ENCODE measurements around the gene APOA5. TPM values are rescaled to one million over a fixed set of nuclear protein-coding genes. Genes with fewer than 3 reads are reported as not detected.

APOA5 gene
- total and polyA plus RNA-seq, 2 of the 4 experiments (the other 2 are of a cell fraction): not detected

DNA sequence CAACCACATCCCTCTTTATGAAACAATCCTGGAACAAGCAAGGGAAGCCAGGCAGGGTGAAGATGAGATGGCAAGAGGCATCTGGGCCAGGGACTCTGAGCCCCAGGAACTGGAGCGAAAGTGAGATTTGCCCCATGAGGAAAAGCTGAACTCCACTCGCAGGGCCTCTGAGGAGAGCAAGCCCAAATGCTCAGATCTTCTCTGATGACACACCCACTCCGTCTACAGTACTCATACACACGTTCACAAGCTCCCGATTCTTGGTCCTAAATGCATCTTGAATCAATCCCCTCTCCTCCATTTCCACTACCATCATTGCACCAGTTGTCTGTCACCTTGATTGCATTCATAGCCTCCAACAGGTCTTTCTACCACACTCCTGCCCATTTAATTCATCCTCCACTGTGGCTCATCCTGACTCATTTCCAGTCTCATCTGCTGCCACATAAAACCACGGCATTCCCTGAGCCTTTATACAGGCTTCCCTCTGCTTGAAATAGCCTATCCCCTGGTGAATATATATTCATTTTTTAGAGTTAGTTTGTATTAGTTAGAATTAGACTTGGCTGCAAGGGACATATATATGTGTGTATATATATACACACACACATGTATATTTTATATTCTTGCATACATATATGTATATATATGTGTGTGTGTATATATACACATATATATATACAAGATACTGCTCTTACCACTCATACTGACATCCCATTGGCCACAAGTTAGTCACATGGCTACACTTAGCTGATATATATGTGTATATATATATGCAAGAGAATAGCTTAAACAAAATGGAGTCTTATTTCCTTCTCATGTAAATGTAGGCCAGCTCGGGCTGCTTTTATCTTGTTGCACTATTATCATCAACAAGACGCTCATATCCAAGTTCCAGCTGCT lies 1.4 kb upstream of the APOA5 start:
- Histone ChIP-seq H3K36me3 (ENCODE audit: control insufficient read depth, insufficient read depth, low read length) (no peaks in the 10 kb centered on the region), H2BK120ac (ENCODE audit: low read depth, low read length) (no peak overlapping the region), H3K56ac (ENCODE audit: extremely low read depth, insufficient read depth, low read length) (no peak overlapping the region), H2AK5ac (ENCODE audit: low read depth, low read length) (peak overlapping the region; percentile 40; the same call in 1 of the 2 replicates), H3K9ac (ENCODE audit: low read depth, low read length) (no peak overlapping the region), H4K20me1 (ENCODE audit: insufficient read depth, low read length) (no peaks in the 10 kb centered on the region), H4K91ac (ENCODE audit: insufficient read depth, low read depth, low read length) (peak overlapping the region; percentile 13; the same call in 1 of the 2 replicates), H4K8ac (ENCODE audit: low read depth in 2 of 2, low read length in 2 of 2) (peak overlapping the region in 1 of 2 experiments; percentile 82; a peak in 2 of 4 replicates), H3K4me2 (ENCODE audit: low read depth, low read length) (no peak overlapping the region), H4K5ac (ENCODE audit: low read depth, low read length) (peak overlapping the region; percentile 9; the same call in 1 of the 2 replicates), H2BK15ac (ENCODE audit: low read depth, low read length) (no peak overlapping the region; the same call in 2 of the 3 replicates), H3K27ac (ENCODE audit: insufficient read depth, low read length) (no peak overlapping the region), H3K79me1 (ENCODE audit: low read depth in 1 of 2, low read length in 2 of 2) (peaks cover 3 to 7% of the 10 kb centered on the region in 2 experiments; a peak in 3 of 4 replicates), H2BK20ac (ENCODE audit: low read depth, low read length) (no peak overlapping the region), H3K9me1 (ENCODE audit: insufficient read depth, low read length) (peaks cover 10% of the 10 kb centered on the region), H3K9me3 (ENCODE audit: control insufficient read depth, insufficient read depth, low read length) (no peaks in the 10 kb centered on the region), H2AFZ (replicated peaks; ENCODE audit: low read length, poor library complexity) (peak overlapping the region; percentile 85), H2BK5ac (ENCODE audit: low read depth, low read length, poor library complexity, severe bottlenecking) (no peak overlapping the region), H3K18ac (ENCODE audit: low read depth, low read length) (no peak overlapping the region), H3K23ac (ENCODE audit: low read depth, low read length) (no peak overlapping the region), H3K14ac (replicated peaks; ENCODE audit: low read depth, low read length) (no peak overlapping the region), H2AK9ac (replicated peaks; ENCODE audit: low read depth, low read length, poor library complexity) (no peak overlapping the region), H3K4me1 (ENCODE audit: control insufficient read depth, insufficient read depth, low read length) (peaks cover 4% of the 10 kb centered on the region), H3K27me3 (ENCODE audit: control insufficient read depth, insufficient read depth, low read length) (no peaks in the 10 kb centered on the region), H3K4ac (ENCODE audit: low read depth, low read length) (no peak overlapping the region), H3K4me3 (ENCODE audit: insufficient read depth, low read depth, low read length) (no peak overlapping the region)
- in situ Hi-C loops (cut with MboI; ENCODE audit: low sequenced_read_pairs) (loop anchor here (5.0 kb wide), 1 partner anchor 309 kb away; no protein-coding TSS in a partner anchor), intact Hi-C loops (cut with micrococcal nuclease) (loop anchor here (1.0 to 5.0 kb wide), 2 partner anchors 79 to 433 kb away; no protein-coding TSS in a partner anchor), dilution Hi-C loops (cut with HindIII; ENCODE audit: low sequenced_read_pairs, unreplicated experiment) (no loop called here)
- WGBS, 2 experiments (ENCODE audit: extremely low coverage in 2 of 2, insufficient read length in 1 of 2): 93% methylated on average over 3 of the region's 8 CpGs; no CpG with 5 or more reads in 1 of the 2 experiments
- ATAC-seq (ENCODE audit: low read depth) (peak; percentile 21; the same call in 1 of the 2 replicates), DNase-seq (peak; percentile 73)
- ChIA-PET CTCF (interaction anchor here (0.9 to 1.7 kb wide), 2 partner anchors 43 to 313 kb away, joined by 3 to 6 read pairs; no protein-coding TSS in a partner anchor), POLR2A (ENCODE audit: unreplicated experiment) (interaction anchor here (0.7 kb wide), 1 partner anchor 43 kb away, joined by 3 read pairs; no protein-coding TSS in a partner anchor)
- no TSS peak for BruUV-seq (replicated peaks)
- TF ChIP-seq BHLHE40 (IDR thresholded peaks at IDR 0.05; ENCODE audit: low read depth, low read length) (no peak), RFX5 (IDR thresholded peaks at IDR 0.05; ENCODE audit: low read depth, low read length) (no peak), SMC3 (IDR thresholded peaks at IDR 0.05; ENCODE audit: low read depth, low read length) (no peak), MAFK (IDR thresholded peaks at IDR 0.05; ENCODE audit: low read depth, low read length) (no peak), FOS (IDR thresholded peaks at IDR 0.05; ENCODE audit: low read depth, low read length) (no peak), CHD1 (IDR thresholded peaks at IDR 0.05; ENCODE audit: low read depth, low read length) (no peak), RAD21 (IDR thresholded peaks at IDR 0.05; ENCODE audit: low read length) (no peak), MXI1 (IDR thresholded peaks at IDR 0.05; ENCODE audit: borderline replicate concordance, low read depth, low read length) (no peak), POLR2A (IDR thresholded peaks at IDR 0.05; ENCODE audit: low read depth, low read length) (no peak), MAZ (IDR thresholded peaks at IDR 0.05; ENCODE audit: borderline replicate concordance, low read depth, low read length) (no peak), RCOR1 (IDR thresholded peaks at IDR 0.05; ENCODE audit: insufficient replicate concordance, low read length) (no peak), NFE2L2 (IDR thresholded peaks at IDR 0.05; ENCODE audit: low read depth, low read length) (no peak)
- TF ChIP-seq, protein P1, sequence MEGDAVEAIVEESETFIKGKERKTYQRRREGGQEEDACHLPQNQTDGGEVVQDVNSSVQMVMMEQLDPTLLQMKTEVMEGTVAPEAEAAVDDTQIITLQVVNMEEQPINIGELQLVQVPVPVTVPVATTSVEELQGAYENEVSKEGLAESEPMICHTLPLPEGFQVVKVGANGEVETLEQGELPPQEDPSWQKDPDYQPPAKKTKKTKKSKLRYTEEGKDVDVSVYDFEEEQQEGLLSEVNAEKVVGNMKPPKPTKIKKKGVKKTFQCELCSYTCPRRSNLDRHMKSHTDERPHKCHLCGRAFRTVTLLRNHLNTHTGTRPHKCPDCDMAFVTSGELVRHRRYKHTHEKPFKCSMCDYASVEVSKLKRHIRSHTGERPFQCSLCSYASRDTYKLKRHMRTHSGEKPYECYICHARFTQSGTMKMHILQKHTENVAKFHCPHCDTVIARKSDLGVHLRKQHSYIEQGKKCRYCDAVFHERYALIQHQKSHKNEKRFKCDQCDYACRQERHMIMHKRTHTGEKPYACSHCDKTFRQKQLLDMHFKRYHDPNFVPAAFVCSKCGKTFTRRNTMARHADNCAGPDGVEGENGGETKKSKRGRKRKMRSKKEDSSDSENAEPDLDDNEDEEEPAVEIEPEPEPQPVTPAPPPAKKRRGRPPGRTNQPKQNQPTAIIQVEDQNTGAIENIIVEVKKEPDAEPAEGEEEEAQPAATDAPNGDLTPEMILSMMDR (conservative IDR thresholded peaks at IDR 0.05; ENCODE audit: low read depth, low read length): no peak
- TF ChIP-seq, protein P2, sequence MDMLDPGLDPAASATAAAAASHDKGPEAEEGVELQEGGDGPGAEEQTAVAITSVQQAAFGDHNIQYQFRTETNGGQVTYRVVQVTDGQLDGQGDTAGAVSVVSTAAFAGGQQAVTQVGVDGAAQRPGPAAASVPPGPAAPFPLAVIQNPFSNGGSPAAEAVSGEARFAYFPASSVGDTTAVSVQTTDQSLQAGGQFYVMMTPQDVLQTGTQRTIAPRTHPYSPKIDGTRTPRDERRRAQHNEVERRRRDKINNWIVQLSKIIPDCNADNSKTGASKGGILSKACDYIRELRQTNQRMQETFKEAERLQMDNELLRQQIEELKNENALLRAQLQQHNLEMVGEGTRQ (IDR thresholded peaks at IDR 0.05; ENCODE audit: low read depth, low read length): no peak

Measured in IMR-90 (cell line).